Measurements from ENCODE around the gene BRI3.

DNA sequence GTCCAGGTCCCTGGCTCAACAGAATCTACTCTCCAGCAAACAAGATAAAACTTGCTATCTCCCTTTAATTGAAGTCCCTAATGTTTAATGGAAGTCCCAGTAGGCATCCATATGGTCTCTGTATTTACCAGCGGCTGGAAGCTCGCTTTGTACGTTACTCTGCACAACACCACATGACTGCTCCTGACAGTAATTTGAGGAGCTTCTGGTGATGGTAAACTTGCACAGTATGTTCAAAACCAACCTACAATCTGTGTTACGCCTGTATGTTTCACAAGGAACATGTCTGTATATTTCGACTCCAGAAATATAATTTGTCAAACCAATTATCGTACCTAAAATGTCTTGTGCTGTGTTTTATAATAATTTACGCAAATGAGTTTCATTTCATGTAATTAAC lies 25.1 kb upstream of the BRI3 start:
- TF ChIP-seq CTCF (IDR thresholded peaks at IDR 0.05), result no peak
- no peak for TF ChIP-seq POLR2A (IDR thresholded peaks at IDR 0.05)
